Hepatic stellate cell (primary cell): ENCODE results near the gene P3H3.
A peak's percentile ranks its signal among the peaks of the same experiment; 100 is the strongest.

ENCODE experiments used
- DNase-seq: peaks from one replicate; pipeline ENCODE4 v3.0.0; 2011; ENCODE audit warnings: low spot score

Gene P3H3

GRCh38 chr12:6826734-6827436, 1.3 kb upstream of the P3H3 start:
- no peak for DNase-seq

GRCh38 chr12:6827437-6827911, 733 bp upstream of the P3H3 start:
- peak; percentile 96 for DNase-seq

GRCh38 chr12:6828781-6829535, 751 bp downstream of the P3H3 start:
- peak; percentile 85 for DNase-seq

GRCh38 chr12:6829536-6830220, 1.5 kb downstream of the P3H3 start:
- peak; percentile 82 for DNase-seq

- DNase-seq = no peak
Observed at GRCh38 chr12:6830286-6830890, 2.2 kb downstream of the P3H3 start.

- no peak for DNase-seq
Observed at GRCh38 chr12:6830999-6831398, 2.8 kb downstream of the P3H3 start.

- DNase-seq = no peak
Observed at GRCh38 chr12:6831450-6831995, 3.3 kb downstream of the P3H3 start.

GRCh38 chr12:6832125-6832524, 3.9 kb downstream of the P3H3 start:
- no peak for DNase-seq

- DNase-seq = peak; percentile 45
Observed at GRCh38 chr12:6833189-6833890, 5.1 kb downstream of the P3H3 start.

GRCh38 chr12:6834254-6834653, 6.0 kb downstream of the P3H3 start:
- no peak for DNase-seq

GRCh38 chr12:6834873-6835272, 6.7 kb downstream of the P3H3 start:
- DNase-seq = no peak

- no peak for DNase-seq
Observed at GRCh38 chr12:6836851-6837250, 8.6 kb downstream of the P3H3 start.

- DNase-seq = no peak
Observed at GRCh38 chr12:6837370-6838060, 9.3 kb downstream of the P3H3 start.

- no peak for DNase-seq
Observed at GRCh38 chr12:6838854-6839253, 10.6 kb downstream of the P3H3 start.

GRCh38 chr12:6839482-6840201, 11.4 kb downstream of the P3H3 start:
- no peak for DNase-seq

GRCh38 chr12:6840330-6840729, 12.1 kb downstream of the P3H3 start:
- no peak for DNase-seq

- no peak for DNase-seq
Observed at GRCh38 chr12:6840761-6841515, 12.7 kb downstream of the P3H3 start, which contains the start of gene GNB3. Gene GNB3 (plus strand): TSS chr12:6840925. CDS start chr12:6841288, 363 bp downstream.

- DNase-seq = no peak
Observed at GRCh38 chr12:6842075-6842474, 13.9 kb downstream of the P3H3 start.
